Astrocyte (in vitro differentiated cells and primary cell): ENCODE data around the gene CD80.

Experiments used
- CTCF ChIP-seq: IDR thresholded peaks from 2 replicates; pipeline ENCODE4 v1.5.1; 2011; ENCODE audit warnings: low read depth, mild to moderate bottlenecking, inconsistent platforms, low read length, moderate library complexity; ENCODE audit not compliant: insufficient read depth
- EZH2 ChIP-seq: IDR thresholded peaks from 2 replicates; pipeline ENCODE4 v1.6.1; 2012; ENCODE audit warnings: mild to moderate bottlenecking, low read length, inconsistent platforms; ENCODE audit not compliant: insufficient read depth

- TF ChIP-seq CTCF (no peak), EZH2 (no peak)
Measured at GRCh38 chr3:119500265-119500664, 59.1 kb downstream of the CD80 start.
